Measurements from ENCODE around the gene MBNL2. TPM values are rescaled to one million over a fixed set of nuclear protein-coding genes. Genes with fewer than 3 reads are reported as not detected.
A peak's percentile ranks its signal among the peaks of the same experiment; 100 is the strongest.

MBNL2 gene
- total and polyA plus RNA-seq, 2 of the 13 experiments (the other 11 are each of a cell fraction or from before 2014, with no cell fraction given): 30.8 to 59.0 TPM

DNA sequence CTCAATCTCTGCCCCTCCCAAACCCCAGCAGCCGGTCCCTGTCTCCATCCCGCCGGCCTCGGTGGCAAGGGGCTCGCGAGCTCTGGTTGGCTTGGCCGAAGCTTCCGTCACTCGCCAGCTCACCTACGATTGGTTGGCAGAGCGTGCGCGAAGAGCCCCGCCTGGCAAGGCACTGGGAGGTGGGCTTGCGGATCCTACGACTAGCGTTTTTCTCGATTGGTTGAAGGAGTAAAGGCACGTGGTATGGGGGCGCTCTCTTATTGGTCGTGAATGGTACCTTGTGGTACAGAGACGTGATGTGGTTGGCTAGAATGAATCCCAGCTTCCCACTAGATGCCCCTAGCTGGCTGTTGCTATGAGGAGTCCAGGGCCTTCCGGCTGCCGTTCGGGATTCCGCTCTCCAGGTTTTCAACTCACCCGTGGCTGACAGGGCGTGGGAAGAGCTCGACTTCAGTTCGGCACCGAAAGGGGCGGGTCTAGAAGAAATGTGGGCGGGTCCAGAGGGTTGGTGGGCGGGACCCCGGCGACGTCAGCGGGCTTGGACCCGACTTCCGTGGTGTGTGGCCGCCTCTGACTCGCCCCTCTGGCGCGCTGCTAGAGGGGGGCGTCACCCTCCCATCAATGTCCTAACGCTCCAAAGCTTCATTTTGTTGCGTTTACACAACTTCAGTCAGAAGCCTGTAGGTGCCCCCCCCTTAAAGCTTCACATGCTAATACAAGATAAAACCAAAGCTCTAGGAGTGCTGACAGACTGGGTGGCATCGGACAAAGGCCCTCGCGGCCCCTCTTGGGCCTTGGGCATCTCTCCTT lies 211.0 kb downstream of the MBNL2 start (continued):
- TF ChIP-seq ZFP36L2 (CRISPR knock-in tag; IDR thresholded peaks at IDR 0.05): no peak
- no peak for TF ChIP-seq U2AF2 (IDR thresholded peaks at IDR 0.05; ENCODE audit: low read depth, low read length)
- TF ChIP-seq, protein P1, sequence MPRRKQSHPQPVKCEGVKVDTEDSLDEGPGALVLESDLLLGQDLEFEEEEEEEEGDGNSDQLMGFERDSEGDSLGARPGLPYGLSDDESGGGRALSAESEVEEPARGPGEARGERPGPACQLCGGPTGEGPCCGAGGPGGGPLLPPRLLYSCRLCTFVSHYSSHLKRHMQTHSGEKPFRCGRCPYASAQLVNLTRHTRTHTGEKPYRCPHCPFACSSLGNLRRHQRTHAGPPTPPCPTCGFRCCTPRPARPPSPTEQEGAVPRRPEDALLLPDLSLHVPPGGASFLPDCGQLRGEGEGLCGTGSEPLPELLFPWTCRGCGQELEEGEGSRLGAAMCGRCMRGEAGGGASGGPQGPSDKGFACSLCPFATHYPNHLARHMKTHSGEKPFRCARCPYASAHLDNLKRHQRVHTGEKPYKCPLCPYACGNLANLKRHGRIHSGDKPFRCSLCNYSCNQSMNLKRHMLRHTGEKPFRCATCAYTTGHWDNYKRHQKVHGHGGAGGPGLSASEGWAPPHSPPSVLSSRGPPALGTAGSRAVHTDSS (CRISPR knock-in tag; conservative IDR thresholded peaks at IDR 0.05): no peak
- TF ChIP-seq ZNF136 (CRISPR knock-in tag; IDR thresholded peaks at IDR 0.05; ENCODE audit: low read depth): no peak
- TF ChIP-seq PHF20 (CRISPR knock-in tag; IDR thresholded peaks at IDR 0.05): peak; percentile 74
- TF ChIP-seq, protein P2, sequence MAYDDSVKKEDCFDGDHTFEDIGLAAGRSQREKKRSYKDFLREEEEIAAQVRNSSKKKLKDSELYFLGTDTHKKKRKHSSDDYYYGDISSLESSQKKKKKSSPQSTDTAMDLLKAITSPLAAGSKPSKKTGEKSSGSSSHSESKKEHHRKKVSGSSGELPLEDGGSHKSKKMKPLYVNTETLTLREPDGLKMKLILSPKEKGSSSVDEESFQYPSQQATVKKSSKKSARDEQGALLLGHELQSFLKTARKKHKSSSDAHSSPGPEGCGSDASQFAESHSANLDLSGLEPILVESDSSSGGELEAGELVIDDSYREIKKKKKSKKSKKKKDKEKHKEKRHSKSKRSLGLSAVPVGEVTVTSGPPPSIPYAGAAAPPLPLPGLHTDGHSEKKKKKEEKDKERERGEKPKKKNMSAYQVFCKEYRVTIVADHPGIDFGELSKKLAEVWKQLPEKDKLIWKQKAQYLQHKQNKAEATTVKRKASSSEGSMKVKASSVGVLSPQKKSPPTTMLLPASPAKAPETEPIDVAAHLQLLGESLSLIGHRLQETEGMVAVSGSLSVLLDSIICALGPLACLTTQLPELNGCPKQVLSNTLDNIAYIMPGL (CRISPR knock-in tag; IDR thresholded peaks at IDR 0.05; ENCODE audit: borderline replicate concordance in 1 of 2, low read depth in 1 of 2): peak in 1 of 2 experiments; percentile 56; a peak in 2 of 4 replicates
- peak; percentile 60; the same call in 1 of the 2 replicates for TF ChIP-seq ZNF766 (CRISPR knock-in tag; IDR thresholded peaks at IDR 0.05; ENCODE audit: borderline replicate concordance)
- peak; percentile 70; the same call in 1 of the 2 replicates for TF ChIP-seq EHMT2 (IDR thresholded peaks at IDR 0.05; ENCODE audit: borderline replicate concordance, low read depth, low read length)
- no peak for TF ChIP-seq ZNF30 (CRISPR knock-in tag; IDR thresholded peaks at IDR 0.05)
- peak; percentile 42; the same call in 1 of the 2 replicates for TF ChIP-seq ZNF792 (CRISPR knock-in tag; IDR thresholded peaks at IDR 0.05)
- no peak for TF ChIP-seq BORCS8-MEF2B (CRISPR knock-in tag; IDR thresholded peaks at IDR 0.05)
- peak; percentile 26; the same call in 1 of the 2 replicates for TF ChIP-seq NKX3-1 (CRISPR knock-in tag; IDR thresholded peaks at IDR 0.05)
- no peak; the same call in 1 of the 2 replicates for TF ChIP-seq KLF11 (CRISPR knock-in tag; IDR thresholded peaks at IDR 0.05)
- no peak for TF ChIP-seq ZNF790 (CRISPR knock-in tag; IDR thresholded peaks at IDR 0.05; ENCODE audit: borderline replicate concordance)
- peak; percentile 74 for TF ChIP-seq SAP130 (CRISPR knock-in tag; IDR thresholded peaks at IDR 0.05; ENCODE audit: low read depth)
- TF ChIP-seq SMC3 (IDR thresholded peaks at IDR 0.05; ENCODE audit: low read length): no peak; the same call in 1 of the 2 replicates
- TF ChIP-seq ZNF274 (CRISPR knock-in tag; IDR thresholded peaks at IDR 0.05): no peak
- peak; percentile 71 for TF ChIP-seq XRCC5 (optimal IDR thresholded peaks at IDR 0.05; ENCODE audit: low read length)
- no peak for TF ChIP-seq ADNP (CRISPR knock-in tag; IDR thresholded peaks at IDR 0.05)
- no peak for TF ChIP-seq ZNF333 (CRISPR knock-in tag; IDR thresholded peaks at IDR 0.05; ENCODE audit: borderline replicate concordance)
- TF ChIP-seq CREM (IDR thresholded peaks at IDR 0.05): peak; percentile 85
- no peak for TF ChIP-seq CREM (CRISPR knock-in tag; IDR thresholded peaks at IDR 0.05)
- no peak for TF ChIP-seq CHCHD3 (CRISPR knock-in tag; IDR thresholded peaks at IDR 0.05)
- peak; percentile 38; the same call in 1 of the 2 replicates for TF ChIP-seq ZSCAN31 (CRISPR knock-in tag; IDR thresholded peaks at IDR 0.05; ENCODE audit: low read depth)
- peak; percentile 92 for TF ChIP-seq KAT8 (CRISPR knock-in tag; IDR thresholded peaks at IDR 0.05)
- no peak for TF ChIP-seq ZNF550 (CRISPR knock-in tag; IDR thresholded peaks at IDR 0.05; ENCODE audit: borderline replicate concordance)
- no peak for TF ChIP-seq PAWR (CRISPR knock-in tag; IDR thresholded peaks at IDR 0.05; ENCODE audit: borderline replicate concordance)
- TF ChIP-seq ZNF616 (CRISPR knock-in tag; IDR thresholded peaks at IDR 0.05; ENCODE audit: low read depth): no peak
- peak; percentile 100 for TF ChIP-seq PHF21A (CRISPR knock-in tag; IDR thresholded peaks at IDR 0.05)
- no peak for TF ChIP-seq ZNF780A (CRISPR knock-in tag; IDR thresholded peaks at IDR 0.05)
